HepG2 (cell line): ENCODE results near the gene NFE2L1. TPM values are rescaled to one million over a fixed set of nuclear protein-coding genes. Genes with fewer than 3 reads are reported as not detected.

Source experiments
- CREB3 ChIP-seq: sonication (generic); formaldehyde crosslinking; IDR thresholded peaks from 2 replicates; pipeline ENCODE4 v1.5.0; 2020; ENCODE audit warnings: missing genetic modification reagents
- EED ChIP-seq: sonication (generic); formaldehyde crosslinking; IDR thresholded peaks from 2 replicates; pipeline ENCODE4 v1.5.0; 2020; ENCODE audit warnings: mild to moderate bottlenecking, missing genetic modification reagents
- GATAD2A ChIP-seq: IDR thresholded peaks from 2 replicates; pipeline ENCODE4 v1.6.1; 2016
- GMEB1 ChIP-seq: sonication (generic); formaldehyde crosslinking; IDR thresholded peaks from 2 replicates; pipeline ENCODE4 v1.5.1; 2020; ENCODE audit warnings: missing genetic modification reagents, mild to moderate bottlenecking, borderline replicate concordance
- HOXA7 ChIP-seq: sonication (generic); formaldehyde crosslinking; IDR thresholded peaks from 2 replicates; pipeline ENCODE4 v1.8.1; 2022; ENCODE audit warnings: mild to moderate bottlenecking, missing genetic modification reagents, moderate library complexity
- KLF11 ChIP-seq: IDR thresholded peaks from 2 replicates; pipeline ENCODE4 v1.6.1; 2016; ENCODE audit warnings: missing compliant biosample characterization
- NFYB ChIP-seq: sonication (generic); formaldehyde crosslinking; IDR thresholded peaks from 2 replicates; pipeline ENCODE4 v1.4.0; 2020; ENCODE audit warnings: missing genetic modification reagents
- PAWR ChIP-seq: sonication (generic); formaldehyde crosslinking; IDR thresholded peaks from 2 replicates; pipeline ENCODE4 v1.4.0; 2020; ENCODE audit warnings: missing genetic modification reagents, mild to moderate bottlenecking, borderline replicate concordance
- SP2 ChIP-seq: sonication (generic); formaldehyde crosslinking; IDR thresholded peaks from 2 replicates; pipeline ENCODE4 v1.5.1; 2020; ENCODE audit warnings: mild to moderate bottlenecking, missing genetic modification reagents
- SSRP1 ChIP-seq: IDR thresholded peaks from 2 replicates; pipeline ENCODE4 v1.6.1; 2016; ENCODE audit warnings: control low read depth
- THRA ChIP-seq: sonication (generic); formaldehyde crosslinking; IDR thresholded peaks from 2 replicates; pipeline ENCODE4 v1.4.0; 2020; ENCODE audit warnings: missing genetic modification reagents, borderline replicate concordance
- TIGD3 ChIP-seq: sonication (generic); formaldehyde crosslinking; IDR thresholded peaks from 2 replicates; pipeline ENCODE4 v1.5.1; 2020; ENCODE audit warnings: mild to moderate bottlenecking, missing genetic modification reagents, borderline replicate concordance
- ZIK1 ChIP-seq: sonication (generic); formaldehyde crosslinking; IDR thresholded peaks from 2 replicates; pipeline ENCODE4 v1.5.0; 2020; ENCODE audit warnings: mild to moderate bottlenecking, low read depth, missing genetic modification reagents, borderline replicate concordance
- ZNF274 ChIP-seq: sonication (generic); formaldehyde crosslinking; IDR thresholded peaks from 2 replicates; pipeline ENCODE4 v1.5.1; 2020; ENCODE audit warnings: mild to moderate bottlenecking, missing genetic modification reagents
- ZNF605 ChIP-seq: sonication (generic); formaldehyde crosslinking; IDR thresholded peaks from 2 replicates; pipeline ENCODE4 v1.8.0; 2022; ENCODE audit warnings: mild to moderate bottlenecking, missing genetic modification reagents
- ZNF609 ChIP-seq: sonication (generic); formaldehyde crosslinking; IDR thresholded peaks from 2 replicates; pipeline ENCODE4 v1.4.0; 2020; ENCODE audit warnings: mild to moderate bottlenecking, missing genetic modification reagents, borderline replicate concordance
- ZNF761 ChIP-seq: sonication (generic); formaldehyde crosslinking; conservative IDR thresholded peaks from 2 replicates; pipeline ENCODE4 v1.4.0; 2020; ENCODE audit warnings: mild to moderate bottlenecking, missing genetic modification reagents
- ZNF790 ChIP-seq: sonication (generic); formaldehyde crosslinking; IDR thresholded peaks from 2 replicates; pipeline ENCODE4 v1.8.0; 2022; ENCODE audit warnings: missing genetic modification reagents, mild to moderate bottlenecking, borderline replicate concordance
- polyA plus RNA-seq, 8 experiments: library from polyadenylated mRNA; depleted of rRNA in 3 of 8; stranded (reverse) in 7 of 8; unstranded in 1 of 8; fragments of >200 nt; fragmentation: Illumina TruSeq in 4 of 8; extraction: Trizol in 4 of 8; gene quantifications; 2 replicates each; pipeline versions ENCODE4 v1.2.1 to v1.2.3, GENCODE V29; 2011 to 2016; ENCODE audit warnings: low read depth in 4 of 8, missing spikeins in 1 of 8, mixed read lengths in 1 of 8; ENCODE audit not compliant: insufficient read depth in 1 of 8
- total RNA-seq, 5 experiments: library from RNA; depleted of rRNA; stranded (reverse); fragments of >200 nt; fragmentation: Illumina TruSeq; extraction: Trizol; gene quantifications; 2 replicates each; pipeline ENCODE4 v1.2.3, GENCODE V29; 2016; ENCODE audit warnings: low read depth in 1 of 5

NFE2L1 gene
- total and polyA plus RNA-seq, 2 of the 13 experiments (the other 11 are each of a cell fraction or from before 2014, with no cell fraction given): 67.0 to 234 TPM

- TF ChIP-seq ZNF605 (CRISPR knock-in tag) (no peak; the same call in 1 of the 2 replicates), ZNF790 (CRISPR knock-in tag) (peak; percentile 92; the same call in 1 of the 2 replicates), GATAD2A (CRISPR knock-in tag) (no peak), KLF11 (CRISPR knock-in tag) (no peak; the same call in 1 of the 2 replicates), EED (CRISPR knock-in tag) (no peak), TIGD3 (no peak; the same call in 1 of the 2 replicates), ZNF609 (CRISPR knock-in tag) (peak; percentile 63), PAWR (CRISPR knock-in tag) (peak; percentile 99; the same call in 1 of the 2 replicates), ZNF274 (CRISPR knock-in tag) (peak; percentile 73), SSRP1 (CRISPR knock-in tag) (no peak), CREB3 (CRISPR knock-in tag) (peak; percentile 79; the same call in 1 of the 2 replicates), THRA (CRISPR knock-in tag) (no peak), ZNF761 (peak; percentile 96), GMEB1 (CRISPR knock-in tag) (peak; percentile 66), ZIK1 (CRISPR knock-in tag) (no peak), SP2 (CRISPR knock-in tag) (peak; percentile 99), HOXA7 (no peak), NFYB (CRISPR knock-in tag) (peak; percentile 97)
Observed at GRCh38 chr17:48047741-48048383, at the start of gene NFE2L1 (continued).
